Neutrophil (primary cell): ENCODE results near the gene GALNTL6.

ENCODE experiments used
- H3K27ac ChIP-seq: fragments of 200-600 bp; sonication (generic); 2 replicates; pipeline ENCODE4 v1.5.1; 2016; ENCODE audit warnings: mild to moderate bottlenecking, moderate library complexity
- H3K27me3 ChIP-seq: fragments of 200-600 bp; sonication (generic); 2 replicates; pipeline ENCODE4 v1.6.0; 2016; ENCODE audit warnings: mild to moderate bottlenecking
- H3K36me3 ChIP-seq: fragments of 200-600 bp; sonication (generic); 2 replicates; pipeline ENCODE4 v1.5.1; 2017
- H3K4me1 ChIP-seq, 2 experiments: fragments of 200-600 bp in 1 of 2; sonication (generic) in 1 of 2; 1 replicate in 1 of 2; 2 replicates in 1 of 2; pipeline versions ENCODE4 v1.5.1 to v1.6.1; 2013 to 2016; ENCODE audit warnings: low read depth in 1 of 2, low read length in 1 of 2, mild to moderate bottlenecking in 1 of 2, moderate library complexity in 1 of 2; ENCODE audit not compliant: control insufficient read depth in 1 of 2, insufficient read depth in 1 of 2
- H3K4me3 ChIP-seq, 2 experiments: fragments of 200-600 bp in 1 of 2; sonication (generic) in 1 of 2; 1 replicate in 1 of 2; 2 replicates in 1 of 2; pipeline ENCODE4 v1.5.1; 2013 to 2016; ENCODE audit warnings: low read depth in 1 of 2, low read length in 1 of 2, mild to moderate bottlenecking in 1 of 2, moderate library complexity in 1 of 2
- H3K9me3 ChIP-seq: fragments of 200-600 bp; sonication (generic); 2 replicates; pipeline ENCODE4 v1.5.1; 2016
- TF ChIP-seq, protein P1 (sequence below): fragments of 200-600 bp; sonication (generic); IDR thresholded peaks from 2 replicates; pipeline ENCODE4 v1.5.1; 2016; ENCODE audit warnings: antibody characterized with exemption

GALNTL6 gene

DNA sequence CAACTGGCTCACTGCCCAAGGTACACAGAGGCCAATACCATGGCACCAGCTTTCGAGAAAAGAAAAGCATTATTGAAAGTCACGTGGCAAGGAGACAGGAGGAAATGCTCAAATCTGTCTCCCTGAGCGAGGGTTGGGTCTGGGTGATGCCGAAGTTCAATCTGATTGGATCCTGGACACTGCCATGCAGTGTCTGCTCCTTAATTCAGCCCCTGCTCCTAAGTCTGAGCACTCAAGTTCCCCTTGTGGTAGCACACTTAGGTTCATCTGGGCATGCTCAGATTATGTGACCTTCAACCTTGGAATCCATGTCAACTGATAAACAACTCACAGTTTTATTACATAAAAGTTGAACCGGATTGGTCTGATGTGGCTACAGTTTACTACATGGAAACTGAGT lies 842.9 kb downstream of the GALNTL6 start:
- Histone ChIP-seq H3K27me3 (no peaks in the 10 kb centered on the region), H3K27ac (no peak overlapping the region), H3K4me1 (no peaks in the 10 kb centered on the region), H3K9me3 (no peaks in the 10 kb centered on the region), H3K4me3 (no peak overlapping the region), H3K36me3 (no peaks in the 10 kb centered on the region)
- TF ChIP-seq, protein P1, sequence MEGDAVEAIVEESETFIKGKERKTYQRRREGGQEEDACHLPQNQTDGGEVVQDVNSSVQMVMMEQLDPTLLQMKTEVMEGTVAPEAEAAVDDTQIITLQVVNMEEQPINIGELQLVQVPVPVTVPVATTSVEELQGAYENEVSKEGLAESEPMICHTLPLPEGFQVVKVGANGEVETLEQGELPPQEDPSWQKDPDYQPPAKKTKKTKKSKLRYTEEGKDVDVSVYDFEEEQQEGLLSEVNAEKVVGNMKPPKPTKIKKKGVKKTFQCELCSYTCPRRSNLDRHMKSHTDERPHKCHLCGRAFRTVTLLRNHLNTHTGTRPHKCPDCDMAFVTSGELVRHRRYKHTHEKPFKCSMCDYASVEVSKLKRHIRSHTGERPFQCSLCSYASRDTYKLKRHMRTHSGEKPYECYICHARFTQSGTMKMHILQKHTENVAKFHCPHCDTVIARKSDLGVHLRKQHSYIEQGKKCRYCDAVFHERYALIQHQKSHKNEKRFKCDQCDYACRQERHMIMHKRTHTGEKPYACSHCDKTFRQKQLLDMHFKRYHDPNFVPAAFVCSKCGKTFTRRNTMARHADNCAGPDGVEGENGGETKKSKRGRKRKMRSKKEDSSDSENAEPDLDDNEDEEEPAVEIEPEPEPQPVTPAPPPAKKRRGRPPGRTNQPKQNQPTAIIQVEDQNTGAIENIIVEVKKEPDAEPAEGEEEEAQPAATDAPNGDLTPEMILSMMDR, result no peak

DNA sequence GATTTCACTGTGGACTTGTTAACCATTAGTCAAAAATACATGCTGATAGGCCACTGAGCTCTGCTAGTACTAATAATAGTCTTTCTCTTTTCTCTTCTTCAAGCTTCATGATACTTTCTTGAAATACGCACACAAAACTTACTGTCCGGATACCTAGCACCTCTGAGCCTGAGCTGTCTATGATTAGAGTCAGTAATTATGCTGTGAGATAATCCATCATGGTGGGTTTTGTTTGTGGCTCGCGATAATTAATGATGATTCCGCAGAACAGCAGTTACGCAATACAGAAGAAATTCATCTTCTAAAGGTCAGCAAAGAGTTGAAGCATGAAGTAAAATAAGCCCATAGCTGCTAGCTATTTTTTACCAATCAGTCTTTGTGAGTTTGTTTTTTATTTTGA lies 843.9 kb downstream of the GALNTL6 start:
- TF ChIP-seq, protein P1, result no peak
- Histone ChIP-seq H3K27ac (no peak overlapping the region), H3K4me1 (no peaks in the 10 kb centered on the region), H3K4me3 (no peak overlapping the region), H3K9me3 (no peaks in the 10 kb centered on the region), H3K36me3 (no peaks in the 10 kb centered on the region), H3K27me3 (no peaks in the 10 kb centered on the region)

DNA sequence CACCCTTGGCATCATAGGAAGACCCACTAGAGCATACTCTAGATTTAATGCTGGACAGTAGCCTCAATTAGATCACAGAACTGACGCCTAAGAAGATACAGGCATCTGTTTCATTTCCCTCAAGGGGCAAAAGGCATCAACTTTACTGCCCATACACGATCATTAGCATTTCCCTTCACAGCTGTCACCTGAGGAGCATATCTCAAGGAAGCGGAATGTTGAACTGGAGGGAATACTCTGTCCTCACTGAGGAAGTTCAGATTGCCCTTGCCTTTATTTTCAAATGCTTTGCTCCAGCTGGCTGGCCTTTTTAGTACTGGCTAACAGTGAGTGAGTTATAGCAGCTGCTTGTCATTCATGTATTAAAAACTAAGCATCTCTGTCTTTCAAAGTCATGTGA lies 847.0 kb downstream of the GALNTL6 start:
- Histone ChIP-seq H3K36me3 (no peaks in the 10 kb centered on the region), H3K4me1 (peaks cover 0 to 8% of the 10 kb centered on the region in 2 experiments), H3K4me3 (no peak overlapping the region), H3K27ac (no peak overlapping the region), H3K27me3 (no peaks in the 10 kb centered on the region), H3K9me3 (no peaks in the 10 kb centered on the region)
- TF ChIP-seq, protein P1, result no peak

DNA sequence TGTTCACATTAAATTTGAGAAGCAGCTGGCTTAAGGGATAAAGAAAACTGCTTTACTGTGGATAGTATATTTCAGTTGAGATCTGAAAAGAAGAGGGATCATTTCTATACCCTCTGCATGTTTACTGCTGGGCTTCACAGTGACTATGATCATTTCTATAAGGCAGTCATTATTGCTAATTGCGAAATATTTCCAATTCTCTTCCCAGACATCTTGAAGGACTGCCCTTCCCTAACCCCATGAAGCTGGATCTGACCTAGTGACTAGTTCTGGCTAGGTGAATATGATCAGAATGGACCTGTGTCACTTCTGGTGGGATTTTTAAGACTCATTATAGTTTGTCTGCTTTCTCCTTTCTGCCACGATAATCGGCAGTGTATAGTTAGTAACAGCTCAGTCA lies 848.9 kb downstream of the GALNTL6 start:
- H3K36me3 ChIP-seq, result no peaks in the 10 kb centered on the region
- H3K4me3 ChIP-seq, result no peak overlapping the region
- no peak overlapping the region for H3K27ac ChIP-seq
- peaks cover 0 to 10% of the 10 kb centered on the region in 2 experiments for H3K4me1 ChIP-seq
- TF ChIP-seq, protein P1, result no peak
- H3K9me3 ChIP-seq, result no peaks in the 10 kb centered on the region
- H3K27me3 ChIP-seq, result no peaks in the 10 kb centered on the region

DNA sequence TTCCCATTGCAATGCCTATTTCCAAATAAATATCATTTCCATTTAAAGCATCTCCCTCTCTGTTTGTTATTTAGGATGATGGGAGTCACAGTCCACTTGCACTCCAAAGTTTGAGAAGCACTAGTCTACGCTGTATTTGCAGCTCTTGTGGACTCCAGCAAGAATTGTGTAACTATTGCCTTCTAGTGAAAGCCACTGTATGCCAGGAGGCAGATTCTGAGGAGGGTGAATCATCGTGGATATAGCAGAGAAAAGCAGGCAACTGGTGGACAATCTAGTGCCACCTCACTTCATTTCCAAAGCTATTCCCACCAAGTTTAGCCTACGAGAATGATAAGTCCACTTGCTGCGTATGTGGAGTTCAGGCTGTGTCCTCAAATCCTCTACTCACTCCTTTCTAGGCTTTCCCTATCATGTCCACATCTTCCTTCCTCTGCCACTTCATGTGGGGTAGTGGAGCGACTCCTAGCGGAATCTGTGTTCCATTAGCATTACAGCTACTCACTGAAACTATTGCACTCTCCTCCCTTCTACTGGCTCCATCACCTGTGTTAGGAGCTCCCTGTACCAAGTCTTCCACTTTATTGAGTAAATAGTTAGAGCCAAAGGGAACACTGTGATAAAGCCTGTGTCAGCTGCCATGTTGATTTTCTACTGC lies 853.6 kb downstream of the GALNTL6 start:
- no peaks in the 10 kb centered on the region for H3K27me3 ChIP-seq
- H3K4me1 ChIP-seq, result peaks cover 0 to 10% of the 10 kb centered on the region in 2 experiments
- TF ChIP-seq, protein P1, result no peak
- H3K27ac ChIP-seq, result no peak overlapping the region
- no peaks in the 10 kb centered on the region for H3K36me3 ChIP-seq
- H3K9me3 ChIP-seq, result no peaks in the 10 kb centered on the region
- H3K4me3 ChIP-seq, result no peak overlapping the region
